ENCODE data around the gene MGRN1.
A peak's percentile ranks its signal among the peaks of the same experiment; 100 is the strongest.

MGRN1 gene

GRCh38 chr16:4593086-4593485 lies 31.5 kb upstream of the MGRN1 start:
- H3K9me3 ChIP-seq (ENCODE audit: severe bottlenecking), result no peaks in the 10 kb centered on the region
- no peak overlapping the region for H3K27ac ChIP-seq
- no peaks in the 10 kb centered on the region for H3K27me3 ChIP-seq (ENCODE audit: insufficient read depth, low read depth, severe bottlenecking)
- TF ChIP-seq CTCF (IDR thresholded peaks at IDR 0.05; ENCODE audit: low read depth, low read length), result 0 out of 2 replicates have a peak, but pooled peaks have one; percentile 7
- H3K4me3 ChIP-seq (ENCODE audit: low read depth, low read length), result no peak overlapping the region
- peak; percentile 49 for DNase-seq
- no peaks in the 10 kb centered on the region for H3K36me3 ChIP-seq

DNA sequence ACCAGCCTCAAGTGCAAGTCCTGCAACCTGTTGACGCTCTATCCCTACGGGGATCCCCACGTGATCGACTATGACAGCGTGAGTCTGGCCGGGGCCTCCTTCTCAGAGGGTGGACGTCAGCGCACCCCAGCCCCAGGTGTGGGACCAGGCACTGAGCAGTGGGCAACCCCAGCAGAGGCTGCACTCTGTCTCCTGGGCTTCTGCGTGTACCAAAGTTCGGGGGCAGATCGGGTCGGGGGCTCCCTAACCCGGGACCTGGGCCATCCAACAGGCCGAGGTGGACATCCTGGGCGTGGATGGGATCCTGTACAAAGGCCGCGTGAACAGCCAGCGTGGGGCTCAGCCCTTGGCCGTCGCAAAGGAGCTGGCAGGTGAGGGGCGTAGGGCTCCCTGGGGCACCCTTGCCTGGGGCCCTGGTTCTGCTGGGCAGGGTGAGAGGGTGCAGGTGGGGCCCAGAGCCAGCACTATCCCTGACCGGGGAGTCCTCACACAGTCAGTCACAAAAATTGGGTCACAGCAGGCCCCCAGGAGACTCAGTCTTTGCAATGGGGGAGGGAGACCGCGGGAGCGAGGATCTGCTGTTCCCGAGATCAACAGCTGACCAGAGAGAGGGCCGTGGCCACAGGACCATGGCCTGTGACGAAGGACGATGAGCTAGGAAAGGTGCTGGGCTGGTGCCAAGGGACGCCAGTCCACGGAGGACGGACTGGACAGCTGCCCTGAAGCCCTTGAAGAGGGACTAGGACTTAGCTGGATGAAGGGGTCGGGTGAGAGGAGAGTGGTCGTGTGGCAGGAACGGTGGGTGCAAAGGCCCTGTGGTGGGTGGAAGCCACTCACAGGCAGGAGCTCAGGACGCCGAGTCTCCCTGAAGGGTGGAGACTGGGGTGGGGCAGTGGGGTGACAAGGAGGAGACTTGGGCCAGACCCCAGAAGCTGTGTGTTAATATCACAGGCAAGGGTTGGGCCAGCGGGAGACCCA lies 29.9 kb upstream of the MGRN1 start:
- H3K27me3 ChIP-seq (ENCODE audit: insufficient read depth, low read depth, severe bottlenecking), result no peaks in the 10 kb centered on the region
- H3K9me3 ChIP-seq (ENCODE audit: severe bottlenecking), result no peaks in the 10 kb centered on the region
- no peak for DNase-seq
- H3K27ac ChIP-seq, result no peak overlapping the region
- no peak overlapping the region for H3K4me3 ChIP-seq (ENCODE audit: low read depth, low read length)
- no peaks in the 10 kb centered on the region for H3K36me3 ChIP-seq
- TF ChIP-seq CTCF (IDR thresholded peaks at IDR 0.05; ENCODE audit: low read depth, low read length), result no peak

DNA sequence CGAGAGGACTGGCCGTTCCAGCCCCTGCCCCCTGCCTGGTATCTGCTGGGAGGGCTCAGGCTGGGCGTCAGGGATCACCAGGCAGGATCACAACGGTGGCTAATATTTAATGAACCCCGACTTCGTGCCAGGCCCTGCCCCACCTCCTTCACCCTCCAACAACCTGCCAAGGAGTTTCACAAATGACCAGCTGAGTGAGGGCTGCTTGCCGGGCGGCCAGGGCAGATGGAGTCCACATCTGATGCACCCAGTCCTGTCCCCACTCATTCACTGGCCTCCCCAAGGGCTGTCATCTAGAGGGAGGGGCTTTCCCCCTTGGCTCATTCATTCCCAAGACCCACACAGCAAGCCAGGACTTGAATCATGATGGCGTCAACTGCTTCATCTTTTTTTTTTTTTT lies 27.5 kb upstream of the MGRN1 start:
- DNase-seq, result no peak
- Histone ChIP-seq H3K9me3 (ENCODE audit: severe bottlenecking) (no peaks in the 10 kb centered on the region), H3K4me3 (ENCODE audit: low read depth, low read length) (no peak overlapping the region), H3K27ac (no peak overlapping the region), H3K27me3 (ENCODE audit: insufficient read depth, low read depth, severe bottlenecking) (no peaks in the 10 kb centered on the region), H3K36me3 (no peaks in the 10 kb centered on the region)
- no peak for TF ChIP-seq CTCF (IDR thresholded peaks at IDR 0.05; ENCODE audit: low read depth, low read length)

DNA sequence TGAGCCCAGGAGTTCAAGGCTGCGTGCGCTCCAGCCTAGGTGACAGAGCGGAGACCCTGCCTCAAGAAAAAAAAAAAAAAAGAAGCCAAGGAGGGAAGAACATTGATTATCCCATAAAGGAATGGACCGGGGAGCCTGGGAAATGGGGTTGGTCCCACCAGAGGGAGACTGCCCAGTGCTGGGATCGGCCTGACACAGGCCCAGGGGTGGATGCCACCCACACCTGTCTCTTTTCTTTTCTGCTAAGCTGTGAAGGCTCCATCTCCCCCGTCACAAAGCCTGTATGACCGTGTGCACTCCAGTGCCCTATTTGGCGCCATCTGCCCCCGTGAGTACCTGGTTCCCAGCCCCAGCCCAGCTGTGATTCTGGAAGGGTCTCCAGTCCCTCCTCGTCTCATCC lies 25.6 kb upstream of the MGRN1 start:
- no peaks in the 10 kb centered on the region for H3K9me3 ChIP-seq (ENCODE audit: severe bottlenecking)
- no peak for TF ChIP-seq CTCF (IDR thresholded peaks at IDR 0.05; ENCODE audit: low read depth, low read length)
- H3K27ac ChIP-seq, result no peak overlapping the region
- H3K27me3 ChIP-seq (ENCODE audit: insufficient read depth, low read depth, severe bottlenecking), result no peaks in the 10 kb centered on the region
- no peak overlapping the region for H3K4me3 ChIP-seq (ENCODE audit: low read depth, low read length)
- no peak for DNase-seq
- no peaks in the 10 kb centered on the region for H3K36me3 ChIP-seq

- H3K9me3 ChIP-seq (ENCODE audit: severe bottlenecking), result no peaks in the 10 kb centered on the region
- DNase-seq, result no peak
- no peak overlapping the region for H3K4me3 ChIP-seq (ENCODE audit: low read depth, low read length)
- TF ChIP-seq CTCF (IDR thresholded peaks at IDR 0.05; ENCODE audit: low read depth, low read length), result no peak
- H3K27me3 ChIP-seq (ENCODE audit: insufficient read depth, low read depth, severe bottlenecking), result no peaks in the 10 kb centered on the region
- no peaks in the 10 kb centered on the region for H3K36me3 ChIP-seq
- H3K27ac ChIP-seq, result no peak overlapping the region
These were observed 25.1 kb upstream of the MGRN1 start for GRCh38 chr16:4599545-4599944.

Data from WERI-Rb-1 (cell line).